ENCODE results near the gene SPTAN1. TPM values are rescaled to one million over a fixed set of nuclear protein-coding genes. Genes with fewer than 3 reads are reported as not detected.

SPTAN1 gene
- total RNA-seq, 3 donors from 2014 or later (not counting 1 experiment from before 2014, with no cell fraction given) = 301 to 420 (median 400) TPM

GRCh38 chr9:128627127-128627715, 74.8 kb downstream of the SPTAN1 start:
- Mint-ChIP-seq H3K4me1 (no peaks in the 10 kb centered on the region), H3K27me3 (ENCODE audit: low read depth in 2 of 2) (no peaks in the 10 kb centered on the region), H3K9me3 (no peaks in the 10 kb centered on the region), H3K27ac (no peak overlapping the region), H3K36me3 (no peaks in the 10 kb centered on the region), H3K4me3 (no peak overlapping the region)
- no peaks in the 10 kb centered on the region for H3K27me3 ChIP-seq (ENCODE audit: control insufficient read depth, insufficient read depth, low read length)
- DNase-seq (no peak), ATAC-seq (no peak)
- no peaks in the 10 kb centered on the region for H3K9me3 ChIP-seq (ENCODE audit: control insufficient read depth, insufficient read depth, low read length)
- H3K36me3 ChIP-seq (ENCODE audit: control insufficient read depth, insufficient read depth, low read length) = peaks cover 81% of the 10 kb centered on the region
- intact Hi-C loops (cut with micrococcal nuclease) = no loop called here
- no peak overlapping the region for H3K4me3 ChIP-seq (ENCODE audit: low read length)
- no peak for TF ChIP-seq CTCF (IDR thresholded peaks at IDR 0.05)
- WGBS (ENCODE audit: insufficient coverage) = 97% methylated on average over 14 of the region's 15 CpGs
- no peaks in the 10 kb centered on the region for H3K4me1 ChIP-seq (ENCODE audit: control insufficient read depth, insufficient read depth, low read length)
- no peak overlapping the region for H3K27ac ChIP-seq (ENCODE audit: low read length)

GRCh38 chr9:128627906-128628305, 75.5 kb downstream of the SPTAN1 start:
- H3K9me3 Mint-ChIP-seq = no peaks in the 10 kb centered on the region
- no peaks in the 10 kb centered on the region for H3K36me3 Mint-ChIP-seq
- Histone ChIP-seq H3K4me3 (ENCODE audit: low read length) (no peak overlapping the region), H3K4me1 (ENCODE audit: control insufficient read depth, insufficient read depth, low read length) (no peaks in the 10 kb centered on the region), H3K36me3 (ENCODE audit: control insufficient read depth, insufficient read depth, low read length) (peaks cover 86% of the 10 kb centered on the region), H3K27me3 (ENCODE audit: control insufficient read depth, insufficient read depth, low read length) (no peaks in the 10 kb centered on the region), H3K27ac (ENCODE audit: low read length) (no peak overlapping the region), H3K9me3 (ENCODE audit: control insufficient read depth, insufficient read depth, low read length) (no peaks in the 10 kb centered on the region)
- intact Hi-C loops (cut with micrococcal nuclease) = no loop called here
- ATAC-seq (no peak), DNase-seq (no peak)
- no peak overlapping the region for H3K27ac Mint-ChIP-seq
- 97% methylated on average over 13 of the region's 13 CpGs for WGBS (ENCODE audit: insufficient coverage)
- H3K4me1 Mint-ChIP-seq = no peaks in the 10 kb centered on the region
- H3K27me3 Mint-ChIP-seq (ENCODE audit: low read depth in 2 of 2) = no peaks in the 10 kb centered on the region
- no peak overlapping the region for H3K4me3 Mint-ChIP-seq
- no peak for TF ChIP-seq CTCF (IDR thresholded peaks at IDR 0.05)

- Mint-ChIP-seq H3K27ac (no peak overlapping the region), H3K4me1 (no peaks in the 10 kb centered on the region), H3K27me3 (ENCODE audit: low read depth in 2 of 2) (no peaks in the 10 kb centered on the region), H3K4me3 (no peak overlapping the region), H3K9me3 (no peaks in the 10 kb centered on the region), H3K36me3 (no peaks in the 10 kb centered on the region)
- WGBS (ENCODE audit: insufficient coverage) = 91% methylated on average over 17 of the region's 17 CpGs
- ATAC-seq (no peak), DNase-seq (no peak)
- no peak for TF ChIP-seq CTCF (IDR thresholded peaks at IDR 0.05)
- Histone ChIP-seq H3K4me1 (ENCODE audit: control insufficient read depth, insufficient read depth, low read length) (no peaks in the 10 kb centered on the region), H3K27me3 (ENCODE audit: control insufficient read depth, insufficient read depth, low read length) (no peaks in the 10 kb centered on the region), H3K36me3 (ENCODE audit: control insufficient read depth, insufficient read depth, low read length) (peaks cover 90% of the 10 kb centered on the region), H3K9me3 (ENCODE audit: control insufficient read depth, insufficient read depth, low read length) (no peaks in the 10 kb centered on the region), H3K4me3 (ENCODE audit: low read length) (no peak overlapping the region), H3K27ac (ENCODE audit: low read length) (no peak overlapping the region)
- intact Hi-C loops (cut with micrococcal nuclease) = no loop called here
Observed at GRCh38 chr9:128628471-128629048, 76.2 kb downstream of the SPTAN1 start.

GRCh38 chr9:128629136-128629535, 76.7 kb downstream of the SPTAN1 start:
- Histone ChIP-seq H3K27me3 (ENCODE audit: control insufficient read depth, insufficient read depth, low read length) (no peaks in the 10 kb centered on the region), H3K4me1 (ENCODE audit: control insufficient read depth, insufficient read depth, low read length) (no peaks in the 10 kb centered on the region), H3K27ac (ENCODE audit: low read length) (no peak overlapping the region), H3K36me3 (ENCODE audit: control insufficient read depth, insufficient read depth, low read length) (peaks cover 93% of the 10 kb centered on the region), H3K4me3 (ENCODE audit: low read length) (no peak overlapping the region), H3K9me3 (ENCODE audit: control insufficient read depth, insufficient read depth, low read length) (no peaks in the 10 kb centered on the region)
- Mint-ChIP-seq H3K27me3 (ENCODE audit: low read depth in 2 of 2) (no peaks in the 10 kb centered on the region), H3K4me1 (no peaks in the 10 kb centered on the region), H3K4me3 (no peak overlapping the region), H3K36me3 (no peaks in the 10 kb centered on the region), H3K27ac (no peak overlapping the region), H3K9me3 (no peaks in the 10 kb centered on the region)
- intact Hi-C loops (cut with micrococcal nuclease) = no loop called here
- ATAC-seq (no peak), DNase-seq (no peak)
- 96% methylated on average over 8 of the region's 10 CpGs for WGBS (ENCODE audit: insufficient coverage)
- TF ChIP-seq CTCF (IDR thresholded peaks at IDR 0.05) = no peak
